ENCODE measurements around the gene SRPK3.

GRCh38 chrX:153765138-153766079 is 15.4 kb upstream of the SRPK3 start:
- TF ChIP-seq POLR2AphosphoS5 (IDR thresholded peaks at IDR 0.05): peak in 1 of 2 donors; percentile 41
- no peak for TF ChIP-seq CTCF (IDR thresholded peaks at IDR 0.05)

Measured in upper lobe of left lung (tissue), 4 donors.